Mesenchymal stem cell (in vitro differentiated cells and primary cell): Measurements from ENCODE around the gene OTOP2.
A peak's percentile ranks its signal among the peaks of the same experiment; 100 is the strongest.

Source experiments
- DNase-seq: peaks from one replicate; pipeline ENCODE4 v3.0.0-alpha.2; 2013
- H2AFZ ChIP-seq: one replicate; pipeline ENCODE4 v1.6.1; 2013; ENCODE audit warnings: low read depth, mild to moderate bottlenecking, control low read depth, inconsistent platforms, low read length, moderate library complexity
- H2AK5ac ChIP-seq: 2 replicates; pipeline ENCODE4 v1.6.1; 2013; ENCODE audit warnings: low read length, moderate library complexity, mild to moderate bottlenecking, inconsistent platforms; ENCODE audit not compliant: severe bottlenecking
- H2BK120ac ChIP-seq: one replicate; pipeline ENCODE4 v1.6.1; 2013; ENCODE audit warnings: low read depth, mild to moderate bottlenecking, inconsistent platforms, low read length, moderate library complexity
- H2BK12ac ChIP-seq, 2 experiments: one replicate each; pipeline ENCODE4 v1.6.1; 2013; ENCODE audit warnings: inconsistent platforms in 2 of 2, low read length in 2 of 2, mild to moderate bottlenecking in 2 of 2, moderate library complexity in 2 of 2, control low read depth in 1 of 2
- H2BK15ac ChIP-seq: one replicate; pipeline ENCODE4 v1.6.1; 2013; ENCODE audit warnings: mild to moderate bottlenecking, low read depth, inconsistent platforms; ENCODE audit not compliant: poor library complexity, severe bottlenecking
- H2BK5ac ChIP-seq: 2 replicates; pipeline ENCODE4 v1.6.1; 2013; ENCODE audit warnings: low read depth, mild to moderate bottlenecking, low read length, control low read depth, inconsistent platforms; ENCODE audit not compliant: poor library complexity, severe bottlenecking
- H3K14ac ChIP-seq, 2 experiments: one replicate each; pipeline ENCODE4 v1.6.1; 2013; ENCODE audit warnings: inconsistent platforms in 2 of 2, low read length in 2 of 2, control low read depth in 1 of 2, mild to moderate bottlenecking in 1 of 2, moderate library complexity in 1 of 2
- H3K18ac ChIP-seq, 2 experiments: one replicate each; pipeline ENCODE4 v1.6.1; 2013; ENCODE audit warnings: inconsistent platforms in 2 of 2, low read length in 2 of 2, control low read depth in 1 of 2, low read depth in 1 of 2, mild to moderate bottlenecking in 1 of 2
- H3K23ac ChIP-seq, 2 experiments: one replicate each; pipeline ENCODE4 v1.6.1; 2013; ENCODE audit warnings: inconsistent platforms in 2 of 2, low read length in 2 of 2, mild to moderate bottlenecking in 2 of 2, moderate library complexity in 2 of 2, control low read depth in 1 of 2
- H3K27ac ChIP-seq: 2 replicates; pipeline ENCODE4 v1.5.1; 2013; ENCODE audit warnings: mild to moderate bottlenecking, moderate library complexity, low read length, control low read depth, inconsistent platforms; ENCODE audit not compliant: poor library complexity, severe bottlenecking
- H3K27me3 ChIP-seq, 2 experiments: 2 replicates each; pipeline versions ENCODE4 v1.6.1 to v1.7.0; 2013; ENCODE audit warnings: low read length in 2 of 2, mild to moderate bottlenecking in 2 of 2, moderate library complexity in 2 of 2, control low read depth in 1 of 2, inconsistent platforms in 1 of 2; ENCODE audit not compliant: control insufficient read depth in 1 of 2, insufficient read depth in 1 of 2
- H3K36me3 ChIP-seq, 2 experiments: 2 replicates each; pipeline versions ENCODE4 v1.6.1 to v1.7.0; 2013; ENCODE audit warnings: low read length in 2 of 2, control low read depth in 1 of 2, inconsistent platforms in 1 of 2, low read depth in 1 of 2, mild to moderate bottlenecking in 1 of 2; ENCODE audit not compliant: insufficient read depth in 2 of 2, control insufficient read depth in 1 of 2
- H3K4ac ChIP-seq, 2 experiments: one replicate each; pipeline ENCODE4 v1.6.1; 2013; ENCODE audit warnings: inconsistent platforms in 2 of 2, low read length in 2 of 2, mild to moderate bottlenecking in 2 of 2, moderate library complexity in 2 of 2, control low read depth in 1 of 2, low read depth in 1 of 2
- H3K4me1 ChIP-seq: 2 replicates; pipeline ENCODE4 v1.6.1; 2013; ENCODE audit warnings: low read depth, low read length, control low read depth; ENCODE audit not compliant: control insufficient read depth, insufficient read depth
- H3K4me2 ChIP-seq: 2 replicates; pipeline ENCODE4 v1.6.1; 2013; ENCODE audit warnings: low read length, mild to moderate bottlenecking, inconsistent platforms; ENCODE audit not compliant: poor library complexity, severe bottlenecking
- H3K4me3 ChIP-seq, 2 experiments: 2 replicates each; pipeline versions ENCODE4 v1.5.1 to v1.7.0; 2013; ENCODE audit warnings: low read length in 2 of 2, mild to moderate bottlenecking in 2 of 2, control low read depth in 1 of 2, low read depth in 1 of 2; ENCODE audit not compliant: insufficient read depth in 1 of 2
- H3K79me1 ChIP-seq: replicated peaks from 2 replicates; pipeline ENCODE4 v1.6.1; 2013; ENCODE audit warnings: mild to moderate bottlenecking, control low read depth, low read length, inconsistent platforms; ENCODE audit not compliant: poor library complexity, severe bottlenecking
- H3K9ac ChIP-seq: 2 replicates; pipeline ENCODE4 v1.7.0; 2013; ENCODE audit warnings: mild to moderate bottlenecking, low read length, moderate library complexity
- H3K9me3 ChIP-seq: 2 replicates; pipeline ENCODE4 v1.7.0; 2013; ENCODE audit warnings: mild to moderate bottlenecking, low read length; ENCODE audit not compliant: control insufficient read depth
- H4K8ac ChIP-seq: one replicate; pipeline ENCODE4 v1.6.1; 2013; ENCODE audit warnings: inconsistent platforms, mild to moderate bottlenecking, low read length, moderate library complexity
- H4K91ac ChIP-seq: one replicate; pipeline ENCODE4 v1.6.1; 2013; ENCODE audit warnings: mild to moderate bottlenecking, low read length, inconsistent platforms
- WGBS: methylation state at CpG from one replicate; pipeline ENCODE4 v1.1.7; 2013; ENCODE audit warnings: mixed read lengths; 5-methylcytosine and 5-hydroxymethylcytosine counted together

The OTOP2 gene

DNA sequence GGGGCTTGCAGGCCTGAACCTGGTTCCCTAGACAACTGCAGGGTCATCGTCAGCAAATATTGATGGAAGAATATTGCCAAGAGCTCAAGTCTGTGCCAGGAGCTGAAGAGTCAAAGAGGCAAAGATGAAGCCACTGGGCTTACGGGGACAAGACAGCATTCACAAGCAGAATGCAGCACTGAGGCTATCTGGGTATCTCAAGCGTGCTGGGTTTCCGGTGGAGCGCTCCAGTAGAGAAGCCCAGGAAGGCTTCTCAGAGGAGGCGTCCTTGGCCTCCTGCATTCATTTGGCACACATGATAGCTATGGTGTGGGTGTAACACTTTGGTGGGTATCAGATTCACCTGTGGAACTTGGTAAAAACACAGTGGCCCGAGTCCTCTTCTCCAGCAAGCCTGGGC lies 33.5 kb upstream of the OTOP2 start:
- Histone ChIP-seq H3K18ac (no peak overlapping the region), H2BK120ac (no peak overlapping the region), H4K8ac (no peak overlapping the region), H2BK5ac (no peak overlapping the region), H3K4me2 (no peak overlapping the region), H3K4me1 (peaks cover 15% of the 10 kb centered on the region), H3K4me3 (no peak overlapping the region), H2BK15ac (no peak overlapping the region), H3K23ac (no peak overlapping the region), H2AK5ac (no peak overlapping the region), H3K27me3 (peaks cover 67 to 83% of the 10 kb centered on the region in 2 experiments), H2AFZ (no peak overlapping the region), H3K9me3 (no peaks in the 10 kb centered on the region), H3K9ac (no peak overlapping the region), H3K36me3 (no peaks in the 10 kb centered on the region), H3K79me1 (no peaks in the 10 kb centered on the region), H3K14ac (no peak overlapping the region), H2BK12ac (no peak overlapping the region), H3K27ac (no peak overlapping the region), H4K91ac (no peak overlapping the region), H3K4ac (no peak overlapping the region)
- 93% methylated on average over 7 of the region's 7 CpGs for WGBS
- DNase-seq, result no peak

DNA sequence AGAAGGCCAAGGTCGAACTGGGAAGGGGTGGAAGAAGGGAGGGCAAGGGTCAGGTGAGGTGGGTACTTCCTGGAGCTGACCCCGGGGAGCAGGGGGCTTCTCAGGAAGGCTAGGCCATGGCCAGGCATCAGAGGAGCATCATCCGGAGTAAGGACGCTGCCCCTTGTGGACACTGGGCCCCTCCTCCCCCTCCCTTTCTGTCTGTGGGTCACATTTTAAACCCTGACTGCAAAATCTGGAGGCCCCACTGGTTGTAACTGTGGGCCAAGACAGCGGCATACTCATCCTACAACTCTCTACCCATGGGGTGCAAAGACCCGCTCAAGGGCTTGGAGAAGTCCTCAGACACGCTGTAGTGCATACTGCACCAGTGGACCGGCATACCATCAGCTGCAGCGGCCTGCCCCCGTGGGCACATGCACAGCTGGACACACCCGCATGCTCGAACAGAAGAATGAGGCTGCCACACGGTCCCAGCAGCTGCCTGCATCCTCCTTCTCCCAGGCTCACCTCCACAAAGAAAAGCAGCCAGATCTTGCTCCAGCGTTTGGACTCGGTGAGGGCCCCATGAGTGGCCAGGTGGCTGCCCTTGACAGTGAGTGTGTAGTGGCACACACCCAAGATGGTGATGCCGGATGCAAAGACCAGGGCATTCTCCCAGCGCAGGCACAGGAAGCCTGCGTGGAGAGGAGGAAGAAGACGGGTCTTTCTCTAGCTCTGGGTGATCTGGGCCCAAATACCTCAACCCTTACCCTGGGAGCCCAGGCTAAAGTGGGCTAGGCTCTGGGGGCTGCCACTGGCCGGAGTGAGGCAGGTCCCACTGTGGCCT lies 31.8 kb upstream of the OTOP2 start:
- Histone ChIP-seq H3K27me3 (peaks cover 70 to 85% of the 10 kb centered on the region in 2 experiments), H3K4ac (no peak overlapping the region), H2BK120ac (no peak overlapping the region), H2BK5ac (no peak overlapping the region), H3K23ac (no peak overlapping the region), H3K9ac (no peak overlapping the region), H2BK15ac (no peak overlapping the region), H3K4me3 (no peak overlapping the region), H3K36me3 (no peaks in the 10 kb centered on the region), H3K27ac (no peak overlapping the region), H4K8ac (no peak overlapping the region), H3K4me2 (no peak overlapping the region), H2AFZ (no peak overlapping the region), H2BK12ac (no peak overlapping the region), H3K9me3 (no peaks in the 10 kb centered on the region), H4K91ac (no peak overlapping the region), H3K14ac (no peak overlapping the region), H3K79me1 (no peaks in the 10 kb centered on the region), H3K18ac (no peak overlapping the region), H3K4me1 (peaks cover 15% of the 10 kb centered on the region), H2AK5ac (no peak overlapping the region)
- DNase-seq, result no peak
- 74% methylated on average over 19 of the region's 20 CpGs for WGBS

DNA sequence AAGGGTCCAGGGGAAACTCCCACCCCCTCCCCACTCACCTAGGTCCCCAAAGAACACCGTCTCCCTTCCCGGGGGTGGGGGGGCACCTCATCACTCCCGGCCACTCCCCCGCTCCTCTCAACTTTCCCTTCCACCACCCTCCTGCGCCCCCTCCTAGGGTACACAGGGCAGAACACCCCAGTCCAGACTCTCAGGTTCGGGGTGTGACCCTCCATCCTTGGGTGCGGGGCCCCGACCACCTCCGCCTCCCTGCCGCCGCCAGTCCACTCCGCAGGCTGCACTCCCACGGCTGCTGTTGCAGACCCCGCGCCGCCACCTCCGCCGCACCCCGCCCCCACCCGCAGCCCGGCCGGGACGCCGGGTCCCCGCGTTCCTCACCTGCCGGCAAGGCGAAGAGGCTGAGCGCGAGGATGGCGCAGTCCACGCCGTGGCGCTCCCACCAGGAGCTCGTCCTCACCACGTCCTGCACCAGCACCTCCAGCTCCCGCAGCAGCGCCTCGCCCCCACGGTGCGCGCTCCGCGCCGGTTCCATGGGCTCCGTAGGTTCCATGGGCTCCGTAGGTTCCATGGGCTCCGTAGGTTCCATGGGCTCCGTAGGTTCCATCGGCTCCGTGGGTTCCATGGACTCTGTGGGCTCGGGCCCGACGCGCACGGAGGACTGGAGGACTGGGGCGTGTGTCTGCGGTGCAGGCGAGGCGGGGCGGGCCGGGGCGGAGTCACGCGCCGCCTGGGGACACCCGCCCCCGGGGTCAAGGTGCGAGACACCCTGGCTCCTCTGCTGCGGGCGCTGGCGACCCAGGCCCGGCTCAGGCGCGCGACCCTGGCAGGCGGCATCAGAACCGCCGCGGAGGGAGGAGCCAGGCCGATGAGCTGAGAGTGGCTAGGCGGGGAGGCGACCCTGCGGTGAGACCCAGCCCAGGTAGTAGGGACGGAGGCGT lies 30.8 kb upstream of the OTOP2 start, which contains the start of gene FADS6:
Gene FADS6, minus strand, starts transcription at position 660 of the 938 bp plus-strand sequence. Its CDS starts 38 bp downstream, at position 622.
- peak within 1 kb of the TSS; percentile 40 for H3K4me2 ChIP-seq
- no peaks in the 10 kb centered on the region for H3K36me3 ChIP-seq
- peak within 1 kb of the TSS; percentile 39 for H4K8ac ChIP-seq
- H3K9ac ChIP-seq, result no peak within 1 kb of the TSS
- H3K4ac ChIP-seq, result no peak within 1 kb of the TSS
- H3K27me3 ChIP-seq, result peaks cover 67 to 88% of the 10 kb centered on the region in 2 experiments
- H3K27ac ChIP-seq, result no peak within 1 kb of the TSS
- H2BK120ac ChIP-seq, result no peak within 1 kb of the TSS
- peak within 1 kb of the TSS in 1 of 2 experiments; percentile 26 for H3K4me3 ChIP-seq
- no peak within 1 kb of the TSS for H2AK5ac ChIP-seq
- H4K91ac ChIP-seq, result no peak within 1 kb of the TSS
- no peak within 1 kb of the TSS for H3K18ac ChIP-seq
- H2BK12ac ChIP-seq, result no peak within 1 kb of the TSS
- no peak for DNase-seq
- H3K9me3 ChIP-seq, result no peaks in the 10 kb centered on the region
- WGBS, result 10% methylated on average over 67 of the region's 86 CpGs
- no peak within 1 kb of the TSS for H2AFZ ChIP-seq
- H3K79me1 ChIP-seq, result no peaks in the 10 kb centered on the region
- H2BK15ac ChIP-seq, result no peak within 1 kb of the TSS
- H3K14ac ChIP-seq, result no peak within 1 kb of the TSS
- peak within 1 kb of the TSS in 1 of 2 experiments; percentile 26 for H3K23ac ChIP-seq
- no peak within 1 kb of the TSS for H2BK5ac ChIP-seq
- peaks cover 15% of the 10 kb centered on the region for H3K4me1 ChIP-seq
